B cell (primary cell): ENCODE data around the gene TPP2.

Experiments used
- EZH2 ChIP-seq: IDR thresholded peaks from 2 replicates; pipeline ENCODE4 v1.6.1; 2012; ENCODE audit warnings: borderline replicate concordance, low read depth, mild to moderate bottlenecking, moderate library complexity, low read length; ENCODE audit not compliant: insufficient read depth, poor library complexity, severe bottlenecking
- TF ChIP-seq, protein P1 (sequence below): fragments of 200-600 bp; IDR thresholded peaks from one replicate; pipeline ENCODE4 v1.8.0; 2022; ENCODE audit warnings: antibody characterized with exemption, mild to moderate bottlenecking

DNA sequence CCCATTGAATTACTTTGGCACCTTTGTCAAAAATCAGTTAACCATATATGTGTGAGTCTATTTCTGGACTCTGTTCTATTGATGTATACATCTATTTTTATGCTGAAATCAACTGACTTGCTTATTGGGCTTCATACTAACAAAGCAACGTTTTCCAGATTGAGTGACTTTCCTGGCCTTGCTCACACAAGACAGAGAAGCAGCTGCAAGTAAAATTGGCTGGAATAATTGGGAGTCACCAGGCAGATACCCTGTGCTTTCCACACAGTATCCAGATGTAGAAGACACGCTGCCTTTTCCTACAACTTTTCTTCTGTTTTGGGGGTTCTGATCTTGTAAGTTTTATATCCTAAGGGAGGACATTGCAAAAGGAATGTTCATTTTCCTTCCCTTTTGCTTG lies 86.9 kb downstream of the TPP2 start:
- TF ChIP-seq, protein P1, sequence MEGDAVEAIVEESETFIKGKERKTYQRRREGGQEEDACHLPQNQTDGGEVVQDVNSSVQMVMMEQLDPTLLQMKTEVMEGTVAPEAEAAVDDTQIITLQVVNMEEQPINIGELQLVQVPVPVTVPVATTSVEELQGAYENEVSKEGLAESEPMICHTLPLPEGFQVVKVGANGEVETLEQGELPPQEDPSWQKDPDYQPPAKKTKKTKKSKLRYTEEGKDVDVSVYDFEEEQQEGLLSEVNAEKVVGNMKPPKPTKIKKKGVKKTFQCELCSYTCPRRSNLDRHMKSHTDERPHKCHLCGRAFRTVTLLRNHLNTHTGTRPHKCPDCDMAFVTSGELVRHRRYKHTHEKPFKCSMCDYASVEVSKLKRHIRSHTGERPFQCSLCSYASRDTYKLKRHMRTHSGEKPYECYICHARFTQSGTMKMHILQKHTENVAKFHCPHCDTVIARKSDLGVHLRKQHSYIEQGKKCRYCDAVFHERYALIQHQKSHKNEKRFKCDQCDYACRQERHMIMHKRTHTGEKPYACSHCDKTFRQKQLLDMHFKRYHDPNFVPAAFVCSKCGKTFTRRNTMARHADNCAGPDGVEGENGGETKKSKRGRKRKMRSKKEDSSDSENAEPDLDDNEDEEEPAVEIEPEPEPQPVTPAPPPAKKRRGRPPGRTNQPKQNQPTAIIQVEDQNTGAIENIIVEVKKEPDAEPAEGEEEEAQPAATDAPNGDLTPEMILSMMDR: no peak
- no peak for TF ChIP-seq EZH2
